ENCODE measurements around the gene HIPK2.

GRCh38 chr7:139827042-139827441 lies 49.2 kb upstream of the HIPK2 start:
- TF ChIP-seq JUND (IDR thresholded peaks at IDR 0.05; ENCODE audit: low read depth, low read length) (no peak), SP1 (IDR thresholded peaks at IDR 0.05; ENCODE audit: low read depth, low read length) (no peak), CTCF (IDR thresholded peaks at IDR 0.05 in 2 of 3, conservative IDR thresholded peaks at IDR 0.05 in 1 of 3; ENCODE audit: control insufficient read depth in 2 of 3, extremely low read depth in 1 of 3, insufficient read depth in 1 of 3, low read depth in 3 of 3, low read length in 3 of 3) (peak; percentile 16 to 32 (median 26); a peak in 3 of 6 replicates)

Measured in GM12878 (cell line).